H9 (cell line): ENCODE results near the gene LEKR1. TPM values are rescaled to one million over a fixed set of nuclear protein-coding genes. Genes with fewer than 3 reads are reported as not detected.

Experiments used
- DNase-seq: peaks from one replicate; pipeline ENCODE4 v3.0.0-alpha.2; 2017
- H2AFZ ChIP-seq: one replicate; pipeline ENCODE4 v1.6.1; 2013; ENCODE audit warnings: mild to moderate bottlenecking, low read length, control low read depth, moderate library complexity
- H2AK5ac ChIP-seq: 2 replicates; pipeline ENCODE4 v1.6.1; 2013; ENCODE audit warnings: low read length, control low read depth, mixed read lengths; ENCODE audit not compliant: insufficient read length
- H2BK120ac ChIP-seq: one replicate; pipeline ENCODE4 v1.6.1; 2013; ENCODE audit warnings: low read depth, mild to moderate bottlenecking, low read length, control low read depth, inconsistent platforms; ENCODE audit not compliant: poor library complexity, severe bottlenecking
- H2BK12ac ChIP-seq: 2 replicates; pipeline ENCODE4 v1.6.1; 2013; ENCODE audit warnings: low read length, control low read depth, mixed read lengths, low read depth; ENCODE audit not compliant: insufficient read length
- H2BK15ac ChIP-seq: 2 replicates; pipeline ENCODE4 v1.6.1; 2013; ENCODE audit warnings: low read depth, low read length, control low read depth
- H2BK20ac ChIP-seq: one replicate; pipeline ENCODE4 v1.6.1; 2013; ENCODE audit warnings: low read depth, mild to moderate bottlenecking, low read length, control low read depth, inconsistent platforms; ENCODE audit not compliant: poor library complexity, severe bottlenecking
- H2BK5ac ChIP-seq: 2 replicates; pipeline ENCODE4 v1.6.1; 2013; ENCODE audit warnings: low read length, control low read depth, mixed read lengths; ENCODE audit not compliant: insufficient read length
- H3K14ac ChIP-seq: 2 replicates; pipeline ENCODE4 v1.6.1; 2013; ENCODE audit warnings: low read length, control low read depth; ENCODE audit not compliant: insufficient read depth
- H3K18ac ChIP-seq: 2 replicates; pipeline ENCODE4 v1.6.1; 2013; ENCODE audit warnings: low read depth, mild to moderate bottlenecking, mixed read lengths, low read length, control low read depth; ENCODE audit not compliant: insufficient read length
- H3K23ac ChIP-seq: 2 replicates; pipeline ENCODE4 v1.6.1; 2013; ENCODE audit warnings: low read length, control low read depth, mixed read lengths, low read depth; ENCODE audit not compliant: insufficient read length
- H3K23me2 ChIP-seq: 2 replicates; pipeline ENCODE4 v1.6.1; 2013; ENCODE audit warnings: low read depth, mild to moderate bottlenecking, mixed read lengths, low read length, control low read depth; ENCODE audit not compliant: insufficient read length, poor library complexity, severe bottlenecking
- H3K27ac ChIP-seq: 2 replicates; pipeline ENCODE4 v1.5.1; 2013; ENCODE audit warnings: low read length, control low read depth, mixed read lengths, low read depth; ENCODE audit not compliant: insufficient read length
- H3K27me3 ChIP-seq: 2 replicates; pipeline ENCODE4 v1.6.1; 2013; ENCODE audit warnings: low read length, control low read depth, inconsistent platforms; ENCODE audit not compliant: insufficient read depth
- H3K4ac ChIP-seq: 2 replicates; pipeline ENCODE4 v1.6.1; 2013; ENCODE audit warnings: low read depth, mild to moderate bottlenecking, control low read depth, inconsistent platforms, low read length, moderate library complexity
- H3K4me1 ChIP-seq: 2 replicates; pipeline ENCODE4 v1.6.1; 2013; ENCODE audit warnings: low read length, control low read depth, inconsistent platforms; ENCODE audit not compliant: insufficient read depth
- H3K4me2 ChIP-seq: 2 replicates; pipeline ENCODE4 v1.6.1; 2013; ENCODE audit warnings: low read length, control low read depth, mixed read lengths; ENCODE audit not compliant: insufficient read length, insufficient read depth
- H3K56ac ChIP-seq: 2 replicates; pipeline ENCODE4 v1.6.1; 2013; ENCODE audit warnings: low read depth, mild to moderate bottlenecking, mixed read lengths, low read length, control low read depth; ENCODE audit not compliant: insufficient read length
- H3K79me1 ChIP-seq: 2 replicates; pipeline ENCODE4 v1.6.1; 2013; ENCODE audit warnings: low read depth, mild to moderate bottlenecking, moderate library complexity, low read length, control low read depth, inconsistent platforms; ENCODE audit not compliant: insufficient read depth, poor library complexity, severe bottlenecking
- H3K79me2 ChIP-seq: 2 replicates; pipeline ENCODE4 v1.6.1; 2013; ENCODE audit warnings: low read length, control low read depth, inconsistent platforms; ENCODE audit not compliant: insufficient read depth
- H3K9ac ChIP-seq: 2 replicates; pipeline ENCODE4 v1.6.1; 2013; ENCODE audit warnings: low read length, control low read depth, mixed read lengths; ENCODE audit not compliant: insufficient read length; ENCODE audit errors: extremely low read depth
- H3K9me3 ChIP-seq: one replicate; pipeline ENCODE4 v1.6.1; 2013; ENCODE audit warnings: low read depth, low read length, inconsistent platforms; ENCODE audit not compliant: control insufficient read depth
- H3T11ph ChIP-seq: one replicate; pipeline ENCODE4 v1.6.1; 2013; ENCODE audit warnings: mild to moderate bottlenecking, low read length, control low read depth, inconsistent platforms
- H4K20me1 ChIP-seq: one replicate; pipeline ENCODE4 v1.6.1; 2013; ENCODE audit not compliant: control insufficient read depth, insufficient read length, insufficient read depth
- H4K5ac ChIP-seq: 2 replicates; pipeline ENCODE4 v1.6.1; 2013; ENCODE audit warnings: low read depth, mild to moderate bottlenecking, mixed read lengths, low read length, control low read depth; ENCODE audit not compliant: insufficient read length
- H4K8ac ChIP-seq: replicated peaks from 2 replicates; pipeline ENCODE4 v1.6.1; 2013; ENCODE audit warnings: low read length, control low read depth, mixed read lengths, low read depth; ENCODE audit not compliant: insufficient read length
- H4K91ac ChIP-seq: 2 replicates; pipeline ENCODE4 v1.6.1; 2013; ENCODE audit warnings: low read depth, mild to moderate bottlenecking, moderate library complexity, mixed read lengths, low read length, control low read depth; ENCODE audit not compliant: insufficient read length
- H3K27ac Mint-ChIP-seq, 3 experiments: 2 replicates in 2 of 3; 3 replicates in 1 of 3; pipeline ENCODE4 v1.8.0; 2020 to 2021; ENCODE audit warnings: mixed read lengths in 3 of 3, mild to moderate bottlenecking in 1 of 3, moderate library complexity in 1 of 3
- H3K27me3 Mint-ChIP-seq: 2 replicates; pipeline ENCODE4 v1.8.0; 2021; ENCODE audit warnings: low read depth, mild to moderate bottlenecking, moderate library complexity, mixed read lengths
- H3K36me3 Mint-ChIP-seq, 3 experiments: 2 replicates in 2 of 3; 3 replicates in 1 of 3; pipeline ENCODE4 v1.8.0; 2020 to 2021; ENCODE audit warnings: low read depth in 3 of 3, mixed read lengths in 3 of 3; ENCODE audit not compliant: insufficient read depth in 1 of 3
- H3K4me1 Mint-ChIP-seq, 2 experiments: 2 replicates each; pipeline ENCODE4 v1.8.0; 2020; ENCODE audit warnings: mixed read lengths in 2 of 2
- H3K4me3 Mint-ChIP-seq, 2 experiments: 2 replicates in 1 of 2; 3 replicates in 1 of 2; pipeline ENCODE4 v1.8.0; 2020 to 2021; ENCODE audit warnings: mild to moderate bottlenecking in 2 of 2, mixed read lengths in 2 of 2, moderate library complexity in 1 of 2
- H3K9me3 Mint-ChIP-seq, 2 experiments: 2 replicates in 1 of 2; 3 replicates in 1 of 2; pipeline ENCODE4 v1.8.0; 2020; ENCODE audit warnings: mild to moderate bottlenecking in 2 of 2, mixed read lengths in 2 of 2, moderate library complexity in 1 of 2
- CTCF ChIP-seq: fragments of 200-600 bp; sonication (generic); conservative IDR thresholded peaks from 3 replicates; pipeline ENCODE4 v1.8.0; 2021; ENCODE audit warnings: antibody characterized with exemption, mild to moderate bottlenecking
- total RNA-seq: library from RNA; stranded (reverse); gene quantifications from 2 replicates; pipeline ENCODE4 v1.2.1, GENCODE V29; 2021

Gene LEKR1
- total RNA-seq, 1 experiment from 2014 or later, result not detected

DNA sequence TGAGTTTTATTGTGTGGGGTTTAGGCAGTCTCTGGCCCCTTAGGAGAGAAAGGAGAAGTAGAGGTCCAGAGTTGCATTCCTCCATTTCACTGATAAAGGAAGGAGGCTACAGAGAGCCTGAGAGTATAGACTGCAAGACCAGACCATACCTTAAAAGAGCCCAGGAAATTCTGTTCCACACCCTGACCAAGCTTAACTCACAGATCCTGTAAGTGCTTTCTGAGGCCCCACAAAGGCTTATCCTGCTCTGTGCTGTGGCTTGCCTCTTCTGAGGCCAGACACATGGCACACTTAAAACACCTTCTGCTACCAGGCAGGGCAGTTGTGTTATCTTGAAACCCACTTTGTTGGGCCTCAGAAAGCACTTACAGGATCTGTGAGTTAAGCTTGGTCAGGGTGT lies 39.2 kb upstream of the LEKR1 start:
- H2BK120ac ChIP-seq, result no peak overlapping the region
- H3K79me1 ChIP-seq, result no peaks in the 10 kb centered on the region
- H3K36me3 Mint-ChIP-seq, result no peaks in the 10 kb centered on the region
- H4K91ac ChIP-seq, result no peak overlapping the region
- no peaks in the 10 kb centered on the region for H3K27me3 Mint-ChIP-seq
- no peaks in the 10 kb centered on the region for H3K9me3 ChIP-seq
- H3K27me3 ChIP-seq, result no peaks in the 10 kb centered on the region
- H3K4ac ChIP-seq, result no peak overlapping the region
- H3K27ac Mint-ChIP-seq, result no peak overlapping the region
- H4K20me1 ChIP-seq, result no peaks in the 10 kb centered on the region
- no peaks in the 10 kb centered on the region for H3K9me3 Mint-ChIP-seq
- DNase-seq, result no peak
- H4K8ac ChIP-seq, result no peak overlapping the region
- H2AK5ac ChIP-seq, result no peak overlapping the region
- no peak overlapping the region for H3K27ac ChIP-seq
- H3K4me2 ChIP-seq, result no peak overlapping the region
- H3T11ph ChIP-seq, result no peak overlapping the region
- H3K56ac ChIP-seq, result no peak overlapping the region
- H3K79me2 ChIP-seq, result no peaks in the 10 kb centered on the region
- TF ChIP-seq CTCF, result no peak
- H3K14ac ChIP-seq, result no peak overlapping the region
- H2BK15ac ChIP-seq, result no peak overlapping the region
- H2BK5ac ChIP-seq, result no peak overlapping the region
- no peaks in the 10 kb centered on the region for H3K23me2 ChIP-seq
- H2AFZ ChIP-seq, result no peak overlapping the region
- no peak overlapping the region for H3K23ac ChIP-seq
- H3K9ac ChIP-seq, result no peak overlapping the region
- peaks cover 6 to 10% of the 10 kb centered on the region in 2 experiments; a peak in 2 of 4 replicates for H3K4me1 Mint-ChIP-seq
- H2BK20ac ChIP-seq, result no peak overlapping the region
- no peak overlapping the region for H2BK12ac ChIP-seq
- no peak overlapping the region for H3K18ac ChIP-seq
- no peak overlapping the region for H4K5ac ChIP-seq
- H3K4me3 Mint-ChIP-seq, result no peak overlapping the region
- no peaks in the 10 kb centered on the region for H3K4me1 ChIP-seq
